ENCODE data around the gene BGN. TPM values are rescaled to one million over a fixed set of nuclear protein-coding genes. Genes with fewer than 3 reads are reported as not detected.

The BGN gene
- total RNA-seq, 1 donor from 2014 or later, result 50.0 TPM

DNA sequence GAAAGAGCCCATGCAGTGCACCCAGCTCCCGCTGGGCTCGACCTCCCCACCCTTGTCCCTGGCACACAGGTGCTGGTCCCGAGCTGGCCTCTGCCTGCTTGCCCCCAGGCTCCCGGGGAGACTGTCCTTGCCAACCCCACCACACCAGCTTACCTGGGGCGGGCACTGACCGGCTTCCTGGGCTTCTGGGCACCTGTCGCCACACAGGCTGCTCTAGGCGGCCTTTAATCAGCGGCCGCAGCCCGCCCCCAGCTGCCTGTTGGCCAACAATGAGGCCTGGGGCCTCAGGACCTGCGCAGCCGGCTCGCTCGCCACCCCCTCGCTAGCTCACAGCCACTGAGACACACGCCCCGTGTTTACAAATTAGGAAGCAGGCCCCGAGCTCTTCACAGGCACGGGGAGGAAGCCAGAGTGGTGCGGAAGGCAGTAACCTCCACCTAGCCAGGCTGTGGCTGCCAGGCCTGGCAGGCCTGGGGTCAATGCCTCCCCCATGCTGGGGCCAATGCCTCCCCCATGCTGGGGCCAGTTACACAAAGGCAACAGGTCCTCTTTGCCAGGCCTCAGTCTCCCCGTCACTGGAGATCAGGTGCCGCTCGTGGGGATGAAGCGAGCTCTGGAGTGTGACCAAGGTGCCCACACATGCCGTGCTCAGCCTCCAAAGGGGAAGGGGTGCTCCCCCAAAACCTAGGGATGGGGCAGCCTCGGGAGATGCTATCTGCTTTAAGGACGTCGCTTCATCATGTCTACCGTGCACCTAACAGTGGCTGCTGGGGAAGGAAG lies 48.7 kb upstream of the BGN start, which contains the start of gene TREX2:
TREX2 (minus strand) TSS at position 201 of the 780 bp plus-strand sequence. CDS start 626 bp downstream, outside the sequence.
- TF ChIP-seq, protein P1, sequence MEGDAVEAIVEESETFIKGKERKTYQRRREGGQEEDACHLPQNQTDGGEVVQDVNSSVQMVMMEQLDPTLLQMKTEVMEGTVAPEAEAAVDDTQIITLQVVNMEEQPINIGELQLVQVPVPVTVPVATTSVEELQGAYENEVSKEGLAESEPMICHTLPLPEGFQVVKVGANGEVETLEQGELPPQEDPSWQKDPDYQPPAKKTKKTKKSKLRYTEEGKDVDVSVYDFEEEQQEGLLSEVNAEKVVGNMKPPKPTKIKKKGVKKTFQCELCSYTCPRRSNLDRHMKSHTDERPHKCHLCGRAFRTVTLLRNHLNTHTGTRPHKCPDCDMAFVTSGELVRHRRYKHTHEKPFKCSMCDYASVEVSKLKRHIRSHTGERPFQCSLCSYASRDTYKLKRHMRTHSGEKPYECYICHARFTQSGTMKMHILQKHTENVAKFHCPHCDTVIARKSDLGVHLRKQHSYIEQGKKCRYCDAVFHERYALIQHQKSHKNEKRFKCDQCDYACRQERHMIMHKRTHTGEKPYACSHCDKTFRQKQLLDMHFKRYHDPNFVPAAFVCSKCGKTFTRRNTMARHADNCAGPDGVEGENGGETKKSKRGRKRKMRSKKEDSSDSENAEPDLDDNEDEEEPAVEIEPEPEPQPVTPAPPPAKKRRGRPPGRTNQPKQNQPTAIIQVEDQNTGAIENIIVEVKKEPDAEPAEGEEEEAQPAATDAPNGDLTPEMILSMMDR (IDR thresholded peaks at IDR 0.05; ENCODE audit: insufficient read depth, low read depth, low read length), result no peak
- TF ChIP-seq EZH2 (IDR thresholded peaks at IDR 0.05; ENCODE audit: insufficient read depth, low read length), result no peak
- Mint-ChIP-seq H3K36me3 (ENCODE audit: low read depth, unreplicated experiment) (peaks cover 2% of the 10 kb centered on the region), H3K9me3 (ENCODE audit: unreplicated experiment) (no peaks in the 10 kb centered on the region), H3K27ac (ENCODE audit: unreplicated experiment) (no peak within 1 kb of the TSS), H3K4me1 (ENCODE audit: low read depth, unreplicated experiment) (no peaks in the 10 kb centered on the region), H3K4me3 (ENCODE audit: unreplicated experiment) (no peak within 1 kb of the TSS), H3K27me3 (ENCODE audit: low read depth, unreplicated experiment) (peaks cover 3% of the 10 kb centered on the region)
- Histone ChIP-seq H3K9me3 (ENCODE audit: insufficient read depth, low read depth, low read length) (no peaks in the 10 kb centered on the region), H3K36me3 (ENCODE audit: insufficient read depth, low read length) (no peaks in the 10 kb centered on the region), H3K4me3 (ENCODE audit: insufficient read depth, low read depth, low read length) (no peak within 1 kb of the TSS), H4K20me1 (ENCODE audit: insufficient read depth, low read length) (no peaks in the 10 kb centered on the region), H3K9ac (ENCODE audit: low read length) (no peak within 1 kb of the TSS), H3K4me2 (ENCODE audit: low read length) (no peak within 1 kb of the TSS), H3K27ac (ENCODE audit: low read depth, low read length) (no peak within 1 kb of the TSS), H3K27me3 (ENCODE audit: insufficient read depth, low read length) (no peaks in the 10 kb centered on the region), H2AFZ (ENCODE audit: low read depth, low read length) (no peak within 1 kb of the TSS), H3K79me2 (ENCODE audit: insufficient read depth, low read length) (no peaks in the 10 kb centered on the region), H3K4me1 (ENCODE audit: insufficient read depth, low read length) (no peaks in the 10 kb centered on the region)
- FAIRE-seq (no peak), DNase-seq (ENCODE audit: low read depth) (no peak)

DNA sequence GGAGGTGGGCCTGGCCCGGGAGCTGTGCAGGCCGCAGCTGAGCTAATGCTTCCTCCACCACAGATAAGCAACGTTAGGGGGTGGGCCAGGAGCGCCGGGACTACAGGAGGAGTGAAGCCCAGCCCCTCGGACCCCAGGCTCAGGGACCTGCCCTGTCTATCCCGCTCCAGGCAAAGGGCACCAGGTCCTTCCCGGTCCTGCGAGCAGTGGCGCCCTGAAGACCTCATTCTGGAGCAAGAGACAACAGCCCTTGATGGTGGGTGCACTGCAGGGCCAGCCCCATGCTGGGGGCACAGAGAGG lies 48.2 kb upstream of the BGN start:
- Mint-ChIP-seq H3K4me1 (ENCODE audit: low read depth, unreplicated experiment) (no peaks in the 10 kb centered on the region), H3K4me3 (ENCODE audit: unreplicated experiment) (no peak overlapping the region), H3K27me3 (ENCODE audit: low read depth, unreplicated experiment) (peaks cover 3% of the 10 kb centered on the region), H3K36me3 (ENCODE audit: low read depth, unreplicated experiment) (peaks cover 2% of the 10 kb centered on the region), H3K27ac (ENCODE audit: unreplicated experiment) (no peak overlapping the region), H3K9me3 (ENCODE audit: unreplicated experiment) (no peaks in the 10 kb centered on the region)
- Histone ChIP-seq H3K27me3 (ENCODE audit: insufficient read depth, low read length) (no peaks in the 10 kb centered on the region), H3K9me3 (ENCODE audit: insufficient read depth, low read depth, low read length) (no peaks in the 10 kb centered on the region), H3K27ac (ENCODE audit: low read depth, low read length) (no peak overlapping the region), H3K36me3 (ENCODE audit: insufficient read depth, low read length) (no peaks in the 10 kb centered on the region), H3K9ac (ENCODE audit: low read length) (no peak overlapping the region), H2AFZ (ENCODE audit: low read depth, low read length) (no peak overlapping the region), H4K20me1 (ENCODE audit: insufficient read depth, low read length) (no peaks in the 10 kb centered on the region), H3K79me2 (ENCODE audit: insufficient read depth, low read length) (no peaks in the 10 kb centered on the region), H3K4me2 (ENCODE audit: low read length) (no peak overlapping the region), H3K4me3 (ENCODE audit: insufficient read depth, low read depth, low read length) (no peak overlapping the region), H3K4me1 (ENCODE audit: insufficient read depth, low read length) (no peaks in the 10 kb centered on the region)
- DNase-seq (ENCODE audit: low read depth) (no peak), FAIRE-seq (no peak)
- TF ChIP-seq, protein P1 (IDR thresholded peaks at IDR 0.05; ENCODE audit: insufficient read depth, low read depth, low read length), result no peak
- TF ChIP-seq EZH2 (IDR thresholded peaks at IDR 0.05; ENCODE audit: insufficient read depth, low read length), result no peak

DNA sequence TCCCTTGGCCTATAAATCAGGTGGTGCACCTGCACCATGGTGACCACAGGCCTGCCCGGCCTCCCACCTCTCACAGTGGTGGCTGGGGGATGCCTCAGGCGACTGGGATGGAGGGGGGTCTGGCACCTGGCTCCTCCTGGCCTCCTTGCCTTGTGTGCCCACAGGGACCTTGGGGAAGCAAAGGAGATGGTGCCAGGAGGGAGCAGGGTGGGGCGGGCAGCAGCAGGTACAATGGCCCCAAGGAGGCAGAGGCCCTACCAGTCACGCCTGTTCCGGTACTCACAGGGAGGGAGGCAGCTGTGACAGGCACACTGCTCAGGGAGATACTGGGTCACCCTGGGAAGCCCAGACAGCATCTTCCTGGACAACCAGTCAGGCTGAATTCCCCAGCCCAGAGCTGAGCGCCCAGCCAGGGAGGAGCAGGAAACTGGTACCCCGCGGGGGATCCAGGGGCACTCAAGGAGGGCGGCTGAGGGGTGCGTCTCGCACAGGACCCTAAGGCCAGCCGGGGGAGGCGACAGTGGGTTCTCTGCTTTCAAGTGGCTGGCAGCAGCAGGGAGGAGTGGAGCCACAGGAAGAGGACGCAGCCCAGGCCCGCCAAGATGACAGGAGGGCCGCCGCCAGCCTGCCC lies 47.7 kb upstream of the BGN start:
- H3K9me3 Mint-ChIP-seq (ENCODE audit: unreplicated experiment), result no peaks in the 10 kb centered on the region
- FAIRE-seq, result no peak
- H4K20me1 ChIP-seq (ENCODE audit: insufficient read depth, low read length), result no peaks in the 10 kb centered on the region

More for the DNA sequence above, 47.7 kb upstream of the BGN start:
- TF ChIP-seq, protein P1 (IDR thresholded peaks at IDR 0.05; ENCODE audit: insufficient read depth, low read depth, low read length), result no peak
- TF ChIP-seq EZH2 (IDR thresholded peaks at IDR 0.05; ENCODE audit: insufficient read depth, low read length), result no peak
- Histone ChIP-seq H3K36me3 (ENCODE audit: insufficient read depth, low read length) (no peaks in the 10 kb centered on the region), H3K9me3 (ENCODE audit: insufficient read depth, low read depth, low read length) (no peaks in the 10 kb centered on the region), H3K9ac (ENCODE audit: low read length) (no peak overlapping the region), H3K79me2 (ENCODE audit: insufficient read depth, low read length) (no peaks in the 10 kb centered on the region), H2AFZ (ENCODE audit: low read depth, low read length) (no peak overlapping the region), H3K27ac (ENCODE audit: low read depth, low read length) (no peak overlapping the region), H3K4me2 (ENCODE audit: low read length) (no peak overlapping the region), H3K4me3 (ENCODE audit: insufficient read depth, low read depth, low read length) (no peak overlapping the region), H3K27me3 (ENCODE audit: insufficient read depth, low read length) (no peaks in the 10 kb centered on the region), H3K4me1 (ENCODE audit: insufficient read depth, low read length) (no peaks in the 10 kb centered on the region)
- no peaks in the 10 kb centered on the region for H3K4me1 Mint-ChIP-seq (ENCODE audit: low read depth, unreplicated experiment)
- no peak overlapping the region for H3K4me3 Mint-ChIP-seq (ENCODE audit: unreplicated experiment)
- H3K27ac Mint-ChIP-seq (ENCODE audit: unreplicated experiment), result no peak overlapping the region
- H3K36me3 Mint-ChIP-seq (ENCODE audit: low read depth, unreplicated experiment), result peaks cover 2% of the 10 kb centered on the region
- peaks cover 3% of the 10 kb centered on the region for H3K27me3 Mint-ChIP-seq (ENCODE audit: low read depth, unreplicated experiment)
- no peak for DNase-seq (ENCODE audit: low read depth)

Measured in astrocyte (in vitro differentiated cells and primary cell).